K562 (cell line): ENCODE results near the gene DENND2C. TPM values are rescaled to one million over a fixed set of nuclear protein-coding genes. Genes with fewer than 3 reads are reported as not detected.

ENCODE experiments used
- ATAC-seq: fragments of 200-7000 bp; cut with Tn5 transposase; 3 replicates; pipeline ENCODE4 v1.9.1; 2020; ENCODE audit warnings: moderate library complexity
- BruUV-seq: library from RNA; stranded (reverse); fragments of 400-500 nt; replicated peaks from 2 replicates; lab custom pipeline; 2021; lab: Mats Ljungman, UMichigan
- CTCF ChIA-PET: fragments of 300-600 bp; formaldehyde crosslinking; extraction: SDS; loops from one replicate; lab custom pipeline; 2021; ENCODE audit warnings: low intra/inter-chr PET ratio; lab: Yijun Ruan, JAX
- POLR2A ChIA-PET: fragments of 300-600, 350-650 bp; sonication (Branson Sonifier 250); formaldehyde crosslinking; extraction: SDS; loops from one replicate; lab custom pipeline; 2021; ENCODE audit warnings: antibody characterized with exemption, inconsistent platforms; lab: Yijun Ruan, JAX
- DNase-seq, 4 experiments: peaks; one replicate each; pipeline versions ENCODE4 v3.0.0 to v3.0.0-alpha.2; 2011 to 2018; ENCODE audit warnings: low spot score in 3 of 4, mixed read lengths in 3 of 4; ENCODE audit errors: extremely low read depth in 1 of 4
- FAIRE-seq: peaks from 2 replicates; lab custom pipeline; 2011; peaks lifted over from hg19 to GRCh38; lab: Jason Lieb, UNC
- H2AFZ ChIP-seq: 2 replicates; pipeline ENCODE4 v1.6.0; 2011; ENCODE audit warnings: low read depth, low read length, control low read depth, inconsistent platforms
- H3K27ac ChIP-seq: fragments of 200-600 bp; 3 replicates; pipeline ENCODE4 v1.8.0; 2011; ENCODE audit warnings: low read depth, mild to moderate bottlenecking, control low read depth, inconsistent platforms, low read length, moderate library complexity, mixed read lengths; ENCODE audit errors: extremely low read depth
- H3K27me3 ChIP-seq, 2 experiments: fragments of 300-600 bp in 1 of 2; 2 replicates in 1 of 2; 3 replicates in 1 of 2; pipeline versions ENCODE4 v1.6.0 to v1.8.0; 2011; ENCODE audit warnings: inconsistent platforms in 2 of 2, low read length in 2 of 2, mild to moderate bottlenecking in 1 of 2, mixed read lengths in 1 of 2, moderate library complexity in 1 of 2; ENCODE audit not compliant: control insufficient read depth in 2 of 2, insufficient read depth in 2 of 2
- H3K36me3 ChIP-seq: fragments of 300-600 bp; 3 replicates; pipeline ENCODE4 v1.8.0; 2011; ENCODE audit warnings: mild to moderate bottlenecking, low read length, inconsistent platforms; ENCODE audit not compliant: control insufficient read depth, insufficient read depth
- H3K4me1 ChIP-seq, 2 experiments: fragments of 200-600 bp in 1 of 2; replicated peaks in 1 of 2; 2 replicates in 1 of 2; 3 replicates in 1 of 2; pipeline versions ENCODE4 v1.5.1 to v1.8.0; 2011; ENCODE audit warnings: inconsistent platforms in 2 of 2, low read length in 2 of 2, mild to moderate bottlenecking in 1 of 2, mixed read lengths in 1 of 2, moderate library complexity in 1 of 2; ENCODE audit not compliant: control insufficient read depth in 2 of 2, insufficient read depth in 2 of 2
- H3K4me2 ChIP-seq: 2 replicates; pipeline ENCODE4 v1.6.1; 2011; ENCODE audit warnings: low read length, control low read depth, inconsistent platforms, mixed read lengths; ENCODE audit not compliant: insufficient read depth
- H3K4me3 ChIP-seq: fragments of 200-600 bp; sonication (generic), shearing (Covaris generic); 2 replicates; pipeline ENCODE4 v1.5.1; 2016; ENCODE audit warnings: control low read depth, inconsistent platforms
- H3K79me2 ChIP-seq: fragments of 200-600 bp; 3 replicates; pipeline ENCODE4 v1.8.0; 2011; ENCODE audit warnings: low read length, inconsistent platforms; ENCODE audit not compliant: control insufficient read depth, insufficient read depth
- H3K9ac ChIP-seq, 2 experiments: 2 replicates each; pipeline versions ENCODE4 v1.6.0 to v1.6.1; 2011; ENCODE audit warnings: low read depth in 2 of 2, low read length in 2 of 2, control low read depth in 1 of 2, inconsistent platforms in 1 of 2, mild to moderate bottlenecking in 1 of 2, mixed read lengths in 1 of 2; ENCODE audit not compliant: insufficient read depth in 1 of 2
- H3K9me1 ChIP-seq: one replicate; pipeline ENCODE4 v1.6.0; 2011; ENCODE audit warnings: inconsistent platforms, mild to moderate bottlenecking, low read length, moderate library complexity; ENCODE audit not compliant: control insufficient read depth, insufficient read depth
- H3K9me3 ChIP-seq: replicated peaks from 2 replicates; pipeline ENCODE4 v1.5.1; 2011; ENCODE audit warnings: low read depth, low read length, inconsistent platforms; ENCODE audit not compliant: control insufficient read depth, insufficient read depth
- H4K20me1 ChIP-seq: replicated peaks from 2 replicates; pipeline ENCODE4 v1.6.1; 2011; ENCODE audit warnings: low read length, inconsistent platforms, mixed read lengths; ENCODE audit not compliant: control insufficient read depth, insufficient read depth
- ATF1 ChIP-seq, 2 experiments: fragments of 450-650 bp in 1 of 2; IDR thresholded peaks; 2 replicates each; pipeline ENCODE4 v1.6.1; 2016; ENCODE audit warnings: missing compliant biosample characterization in 1 of 2, missing genetic modification characterization in 1 of 2
- COPS2 ChIP-seq: fragments of 450-650 bp; conservative IDR thresholded peaks from 2 replicates; pipeline ENCODE4 v1.6.1; 2016; ENCODE audit warnings: mild to moderate bottlenecking, moderate library complexity
- CREB3L1 ChIP-seq: fragments of 450-650 bp; IDR thresholded peaks from 2 replicates; pipeline ENCODE4 v1.6.1; 2014; ENCODE audit warnings: low read depth, mild to moderate bottlenecking, moderate library complexity, borderline replicate concordance
- E2F8 ChIP-seq: fragments of 450-650 bp; IDR thresholded peaks from 2 replicates; pipeline ENCODE4 v1.7.1; 2018; ENCODE audit warnings: mild to moderate bottlenecking, low read depth; ENCODE audit not compliant: partially characterized antibody
- EGR1 ChIP-seq: fragments of 450-650 bp; conservative IDR thresholded peaks from 2 replicates; pipeline ENCODE4 v1.6.1; 2017; ENCODE audit warnings: mild to moderate bottlenecking
- GATA2 ChIP-seq: sonication (generic); formaldehyde crosslinking; IDR thresholded peaks from 2 replicates; pipeline ENCODE4 v1.4.0; 2020; ENCODE audit warnings: mild to moderate bottlenecking, missing genetic modification reagents
- IFI16 ChIP-seq: fragments of 250-450 bp; sonication (Bioruptor Pico); IDR thresholded peaks from 2 replicates; pipeline ENCODE4 v2.1.2; 2022; ENCODE audit warnings: mild to moderate bottlenecking, inconsistent platforms
- L3MBTL2 ChIP-seq: fragments of 450-650 bp; IDR thresholded peaks from 2 replicates; pipeline ENCODE4 v1.6.1; 2016; ENCODE audit warnings: mild to moderate bottlenecking, moderate library complexity
- MBD2 ChIP-seq: sonication (generic); IDR thresholded peaks from 2 replicates; pipeline ENCODE4 v1.6.1; 2016; ENCODE audit warnings: low read depth, borderline replicate concordance
- NCOA6 ChIP-seq: fragments of 450-650 bp; IDR thresholded peaks from 2 replicates; pipeline ENCODE4 v1.6.1; 2017; ENCODE audit warnings: mild to moderate bottlenecking
- RFX7 ChIP-seq: fragments of 250-450 bp; sonication (Bioruptor Pico); IDR thresholded peaks from 2 replicates; pipeline ENCODE4 v1.5.1; 2021; ENCODE audit warnings: mild to moderate bottlenecking
- SMARCA4 ChIP-seq: fragments of 450-650 bp; IDR thresholded peaks from 2 replicates; pipeline ENCODE4 v1.6.1; 2016
- SUPT5H ChIP-seq: fragments of 450-650 bp; IDR thresholded peaks from 2 replicates; pipeline ENCODE4 v1.6.1; 2016
- YBX1 ChIP-seq: fragments of 450-650 bp; IDR thresholded peaks from 2 replicates; pipeline ENCODE4 v1.7.1; 2016; ENCODE audit warnings: mild to moderate bottlenecking
- ZZZ3 ChIP-seq: fragments of 450-650 bp; IDR thresholded peaks from 2 replicates; pipeline ENCODE4 v1.6.1; 2016; ENCODE audit warnings: antibody characterized with exemption, mild to moderate bottlenecking, moderate library complexity
- in situ Hi-C: fragments of 300-500 bp; cut with MboI; formaldehyde crosslinking; loops from 4 replicates; pipeline ENCODE4 v1.15.0; 2018; ENCODE audit warnings: inconsistent platforms, mixed read lengths
- intact Hi-C: fragments of 100-400 bp; cut with micrococcal nuclease; formaldehyde crosslinking; loops from 2 replicates; pipeline ENCODE4 v1.14.2; 2022
- polyA plus RNA-seq, 8 experiments: library from polyadenylated mRNA; depleted of rRNA in 4 of 8; stranded (reverse) in 5 of 8; unstranded in 3 of 8; fragments of >200 nt; fragmentation: Nextera tagmentation in 2 of 8; fragmentation: Illumina TruSeq in 1 of 8; extraction: Ambion mirVana in 2 of 8; extraction: Trizol in 1 of 8; gene quantifications; 2 replicates each; pipeline versions ENCODE4 v1.2.1 to v1.2.3, GENCODE V29; 2011 to 2014; ENCODE audit warnings: inconsistent platforms in 1 of 8, missing spikeins in 1 of 8
- total RNA-seq, 7 experiments: library from RNA; depleted of rRNA in 6 of 7; stranded (reverse); fragments of >200 nt in 6 of 7; fragmentation: Illumina TruSeq in 2 of 7; extraction: Trizol in 2 of 7; gene quantifications; 2 replicates each; pipeline versions ENCODE4 v1.2.1 to v1.2.3, GENCODE V29; 2011 to 2021; ENCODE audit warnings: low replicate concordance in 1 of 7
- TF ChIP-seq, protein P1 (sequence below): sonication (generic); formaldehyde crosslinking; IDR thresholded peaks from 2 replicates; pipeline ENCODE4 v1.8.0; 2022; ENCODE audit warnings: mild to moderate bottlenecking, missing genetic modification reagents
- TF ChIP-seq, protein P2 (sequence below): sonication (generic); formaldehyde crosslinking; IDR thresholded peaks from 2 replicates; pipeline ENCODE4 v1.5.0; 2020; ENCODE audit warnings: missing genetic modification reagents

DENND2C gene
- total and polyA plus RNA-seq, 9 of the 15 experiments (the other 6 are each of a cell fraction or from before 2014, with no cell fraction given) = 0.03 to 0.25 (median 0.14) TPM

DNA sequence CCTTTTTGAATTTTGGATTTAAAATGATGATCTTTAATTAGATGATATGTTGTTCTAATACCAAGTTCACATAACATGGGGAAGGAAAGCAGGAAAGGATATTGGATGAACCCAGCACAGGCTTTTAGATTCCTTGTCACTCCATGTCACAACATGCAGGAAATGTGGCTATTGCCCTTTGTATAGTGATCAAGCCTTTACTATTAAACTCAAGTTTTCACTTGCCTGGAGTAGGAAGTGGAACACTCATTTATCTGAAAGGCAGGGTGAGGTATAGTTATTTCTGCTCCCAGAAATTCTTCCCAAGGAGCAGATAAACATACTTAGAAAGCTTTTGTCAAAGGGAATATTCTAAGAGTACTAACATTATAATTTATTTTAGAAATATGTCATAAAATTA lies 51.2 kb downstream of the DENND2C start:
- Histone ChIP-seq H3K9me3 (no peaks in the 10 kb centered on the region), H3K27ac (no peak overlapping the region), H3K9me1 (no peaks in the 10 kb centered on the region), H3K27me3 (peaks cover 10 to 14% of the 10 kb centered on the region in 2 experiments; a peak in 3 of 5 replicates), H3K9ac (no peak overlapping the region), H3K4me3 (no peak overlapping the region), H4K20me1 (no peaks in the 10 kb centered on the region), H3K4me2 (no peak overlapping the region), H2AFZ (no peak overlapping the region), H3K36me3 (no peaks in the 10 kb centered on the region), H3K4me1 (no peaks in the 10 kb centered on the region), H3K79me2 (no peaks in the 10 kb centered on the region)
- no peak for ATAC-seq
- DNase-seq = no peak
- ChIA-PET CTCF (no interaction called here), POLR2A (no interaction called here)
- intact Hi-C loops = no loop called here
- BruUV-seq = no TSS peak
- in situ Hi-C loops = no loop called here
- FAIRE-seq = no peak
- TF ChIP-seq ZZZ3 (no peak), CREB3L1 (no peak), SUPT5H (no peak), EGR1 (no peak), COPS2 (no peak), GATA2 (CRISPR knock-in tag) (no peak), NCOA6 (no peak), E2F8 (no peak), ATF1 (CRISPR knock-in tag; IDR thresholded peaks at IDR 0.05) (no peak), ATF1 (tag; IDR thresholded peaks at IDR 0.05) (no peak), YBX1 (no peak), SMARCA4 (no peak), L3MBTL2 (no peak), RFX7 (CRISPR knock-in tag) (no peak), MBD2 (no peak), IFI16 (CRISPR knock-in tag) (no peak)
- TF ChIP-seq, protein P1, sequence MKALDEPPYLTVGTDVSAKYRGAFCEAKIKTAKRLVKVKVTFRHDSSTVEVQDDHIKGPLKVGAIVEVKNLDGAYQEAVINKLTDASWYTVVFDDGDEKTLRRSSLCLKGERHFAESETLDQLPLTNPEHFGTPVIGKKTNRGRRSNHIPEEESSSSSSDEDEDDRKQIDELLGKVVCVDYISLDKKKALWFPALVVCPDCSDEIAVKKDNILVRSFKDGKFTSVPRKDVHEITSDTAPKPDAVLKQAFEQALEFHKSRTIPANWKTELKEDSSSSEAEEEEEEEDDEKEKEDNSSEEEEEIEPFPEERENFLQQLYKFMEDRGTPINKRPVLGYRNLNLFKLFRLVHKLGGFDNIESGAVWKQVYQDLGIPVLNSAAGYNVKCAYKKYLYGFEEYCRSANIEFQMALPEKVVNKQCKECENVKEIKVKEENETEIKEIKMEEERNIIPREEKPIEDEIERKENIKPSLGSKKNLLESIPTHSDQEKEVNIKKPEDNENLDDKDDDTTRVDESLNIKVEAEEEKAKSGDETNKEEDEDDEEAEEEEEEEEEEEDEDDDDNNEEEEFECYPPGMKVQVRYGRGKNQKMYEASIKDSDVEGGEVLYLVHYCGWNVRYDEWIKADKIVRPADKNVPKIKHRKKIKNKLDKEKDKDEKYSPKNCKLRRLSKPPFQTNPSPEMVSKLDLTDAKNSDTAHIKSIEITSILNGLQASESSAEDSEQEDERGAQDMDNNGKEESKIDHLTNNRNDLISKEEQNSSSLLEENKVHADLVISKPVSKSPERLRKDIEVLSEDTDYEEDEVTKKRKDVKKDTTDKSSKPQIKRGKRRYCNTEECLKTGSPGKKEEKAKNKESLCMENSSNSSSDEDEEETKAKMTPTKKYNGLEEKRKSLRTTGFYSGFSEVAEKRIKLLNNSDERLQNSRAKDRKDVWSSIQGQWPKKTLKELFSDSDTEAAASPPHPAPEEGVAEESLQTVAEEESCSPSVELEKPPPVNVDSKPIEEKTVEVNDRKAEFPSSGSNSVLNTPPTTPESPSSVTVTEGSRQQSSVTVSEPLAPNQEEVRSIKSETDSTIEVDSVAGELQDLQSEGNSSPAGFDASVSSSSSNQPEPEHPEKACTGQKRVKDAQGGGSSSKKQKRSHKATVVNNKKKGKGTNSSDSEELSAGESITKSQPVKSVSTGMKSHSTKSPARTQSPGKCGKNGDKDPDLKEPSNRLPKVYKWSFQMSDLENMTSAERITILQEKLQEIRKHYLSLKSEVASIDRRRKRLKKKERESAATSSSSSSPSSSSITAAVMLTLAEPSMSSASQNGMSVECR (CRISPR knock-in tag) = no peak
- TF ChIP-seq, protein P2, sequence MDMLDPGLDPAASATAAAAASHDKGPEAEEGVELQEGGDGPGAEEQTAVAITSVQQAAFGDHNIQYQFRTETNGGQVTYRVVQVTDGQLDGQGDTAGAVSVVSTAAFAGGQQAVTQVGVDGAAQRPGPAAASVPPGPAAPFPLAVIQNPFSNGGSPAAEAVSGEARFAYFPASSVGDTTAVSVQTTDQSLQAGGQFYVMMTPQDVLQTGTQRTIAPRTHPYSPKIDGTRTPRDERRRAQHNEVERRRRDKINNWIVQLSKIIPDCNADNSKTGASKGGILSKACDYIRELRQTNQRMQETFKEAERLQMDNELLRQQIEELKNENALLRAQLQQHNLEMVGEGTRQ (CRISPR knock-in tag) = no peak
